HG02973 (cell line): ENCODE results near the gene JOSD2.

Experiments used
- ATAC-seq: cut with Tn5 transposase; IDR thresholded peaks from one replicate; pipeline ENCODE4 v1.9.1; 2021; ENCODE audit warnings: moderate library complexity; ENCODE audit not compliant: unreplicated experiment

JOSD2 gene

DNA sequence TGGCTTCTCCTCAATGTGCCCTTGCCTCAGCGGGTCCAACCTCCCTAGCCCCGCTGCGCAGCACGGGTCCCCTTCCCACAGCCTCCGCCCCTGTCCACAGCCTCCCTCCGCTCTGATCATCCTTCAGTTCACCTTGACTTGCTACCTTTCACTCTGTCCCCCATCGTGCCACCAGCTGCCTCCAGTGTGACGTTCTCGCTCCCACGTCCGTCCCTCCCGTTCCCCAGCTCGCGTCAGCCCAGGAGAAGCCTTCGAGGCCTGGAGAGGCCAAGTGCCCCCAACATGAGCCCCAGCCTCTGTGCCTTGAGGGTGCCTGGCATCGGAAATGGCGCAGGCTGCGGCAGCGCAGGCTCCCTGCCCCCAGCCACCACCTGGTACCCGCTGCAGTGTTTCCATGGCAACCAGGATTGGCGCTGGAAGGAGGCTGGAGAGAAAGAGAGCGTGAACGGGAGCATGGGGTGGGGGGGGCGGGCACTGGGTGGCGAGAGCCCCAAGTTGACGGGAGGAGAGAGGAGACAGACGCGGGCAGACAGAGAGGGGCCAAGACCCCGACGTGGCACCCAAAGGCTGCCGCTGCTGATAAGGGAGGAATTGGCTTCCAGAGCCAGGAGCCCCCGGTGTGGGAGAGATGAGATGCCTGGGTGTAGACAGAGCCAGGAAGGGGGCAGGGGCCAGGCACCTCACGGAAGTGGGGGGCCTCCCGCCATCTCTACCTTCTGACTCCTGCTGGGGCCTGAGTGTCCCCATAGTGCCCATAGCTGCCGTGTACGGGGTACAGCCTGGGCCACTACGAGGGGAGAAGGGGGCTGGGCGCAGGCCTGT is 3.6 kb upstream of the JOSD2 start:
- ATAC-seq, result no peak

DNA sequence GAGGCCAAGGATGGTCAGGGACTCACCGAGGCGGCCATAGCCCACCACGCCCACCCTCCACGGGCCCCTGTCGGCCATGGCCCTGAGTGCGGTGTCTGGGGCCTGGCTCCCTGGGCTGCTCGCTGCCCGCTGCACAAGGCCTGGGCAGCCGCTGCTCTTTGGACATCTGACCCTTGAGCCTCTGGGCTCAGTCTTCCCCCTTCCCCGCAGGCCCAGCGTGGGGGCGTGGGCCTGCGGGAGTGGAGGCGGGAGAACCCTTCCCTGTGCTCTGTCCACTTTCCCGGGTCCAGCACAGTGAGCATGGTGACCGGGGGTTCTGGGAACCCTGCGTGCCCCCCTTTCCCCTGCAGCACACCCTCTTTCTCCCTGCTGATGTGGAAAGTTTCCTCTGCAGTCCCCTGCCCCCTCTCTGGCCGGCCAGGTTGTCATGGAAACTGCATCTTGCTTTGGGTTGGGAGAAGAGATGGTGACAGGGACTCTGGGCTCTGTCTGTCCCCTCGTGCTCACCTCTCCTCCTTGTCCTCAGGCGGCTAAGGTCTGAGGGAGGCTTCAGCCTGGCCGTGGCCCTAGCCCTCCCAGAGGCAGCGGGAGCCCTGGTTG is 2.9 kb upstream of the JOSD2 start, which contains the start of gene ASPDH:
Gene ASPDH (minus strand): TSS at position 168 of the 600 bp plus-strand sequence. CDS start 90 bp downstream, at position 78.
- no peak for ATAC-seq

DNA sequence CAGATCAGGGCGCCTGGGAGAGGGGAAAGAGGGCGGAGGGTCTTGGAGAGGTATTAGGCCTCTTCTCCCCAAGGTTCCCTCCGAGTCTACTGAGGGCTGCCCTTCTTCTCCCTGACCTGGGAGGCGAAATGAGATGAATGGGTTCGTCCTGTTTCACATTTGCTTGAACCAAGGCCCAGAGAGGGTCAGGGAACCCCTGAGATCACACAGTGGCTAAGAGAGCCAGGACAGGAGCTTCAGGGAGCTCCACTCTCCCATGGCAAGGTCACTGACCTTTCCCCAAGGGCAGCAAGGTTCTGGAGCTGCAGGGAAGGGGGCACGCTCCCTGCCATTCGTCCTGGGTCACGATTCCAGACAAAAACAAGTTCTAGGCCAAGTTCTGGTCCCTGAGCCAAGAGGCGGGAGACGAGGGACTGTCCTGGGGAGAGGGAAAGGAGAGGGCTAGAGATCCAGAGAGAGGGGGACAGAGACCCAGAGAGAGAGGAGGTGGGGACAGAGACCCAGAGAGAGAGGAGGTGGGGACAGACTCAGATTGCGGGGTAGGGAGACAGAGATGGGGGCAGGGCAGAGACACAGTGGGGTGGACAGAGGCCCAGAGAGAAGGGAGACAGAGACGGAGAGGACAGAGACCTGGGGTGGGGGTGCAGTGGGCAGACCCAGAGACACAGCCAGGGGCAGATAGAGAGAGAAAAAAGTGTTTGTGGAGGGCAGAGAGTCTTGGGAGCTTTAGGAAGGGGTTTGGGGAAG is 2.2 kb upstream of the JOSD2 start:
- ATAC-seq, result no peak

DNA sequence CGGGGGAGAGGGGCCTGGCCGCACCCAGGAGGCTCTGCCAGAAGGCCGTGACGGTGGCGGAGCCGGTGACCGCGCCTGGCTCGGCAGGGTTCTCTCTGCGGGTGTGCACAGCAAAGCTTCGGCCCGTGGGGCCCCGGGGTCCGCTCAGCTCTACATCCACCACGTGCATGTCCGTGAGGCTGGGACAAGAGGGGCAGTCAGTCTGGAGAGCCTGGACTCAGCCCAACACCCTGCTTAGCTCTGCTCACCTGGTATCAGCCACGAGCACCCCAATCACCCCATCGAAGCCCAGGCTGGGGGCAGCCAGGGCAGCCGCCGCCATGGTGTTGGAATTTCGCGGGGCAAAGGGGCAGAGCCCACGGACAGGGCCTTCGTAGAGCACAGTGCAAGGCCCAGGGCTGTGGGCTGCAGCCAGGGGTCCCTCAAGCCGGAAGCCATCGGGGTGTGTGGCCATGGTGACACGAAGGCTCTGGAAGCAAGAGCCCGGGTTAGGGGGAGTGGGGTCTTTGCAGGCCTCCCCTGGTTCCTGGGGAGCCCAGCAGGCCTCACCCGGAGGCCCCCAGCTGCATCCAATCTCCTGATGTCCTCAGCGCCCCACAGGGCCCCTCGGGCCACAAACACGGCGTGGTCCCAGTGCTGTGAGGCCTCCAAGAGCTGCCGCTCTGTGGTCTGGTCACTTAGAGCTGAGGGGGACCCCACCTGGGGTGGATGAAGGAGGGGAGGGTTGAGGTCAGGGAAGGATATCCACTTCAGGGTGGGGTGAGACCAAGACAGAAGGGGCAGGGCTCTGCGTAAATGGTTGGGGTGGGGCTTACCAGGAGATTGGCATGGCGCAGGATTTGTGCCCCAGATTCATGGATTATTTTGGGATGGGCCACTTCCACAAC is 1.4 kb upstream of the JOSD2 start:
- ATAC-seq, result no peak

DNA sequence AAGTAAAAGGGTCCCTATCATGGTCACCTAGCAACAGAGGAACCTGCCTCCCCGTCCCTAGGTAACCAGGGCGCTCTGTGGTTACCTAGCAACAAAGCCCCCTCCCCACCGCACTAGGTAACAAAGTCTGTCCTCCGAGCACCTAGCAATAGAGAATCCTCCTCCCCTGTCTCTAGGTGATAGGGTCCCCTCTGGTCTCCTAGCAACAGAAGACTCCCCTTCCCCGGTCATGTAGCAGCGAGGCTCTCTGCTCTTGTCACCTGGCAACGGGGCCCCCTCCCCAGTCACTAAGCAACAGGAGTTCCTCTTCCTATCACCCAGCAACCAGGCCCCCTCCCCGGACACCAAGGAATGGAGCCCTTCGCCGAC is 307 bp downstream of the JOSD2 start:
- ATAC-seq, result no peak

DNA sequence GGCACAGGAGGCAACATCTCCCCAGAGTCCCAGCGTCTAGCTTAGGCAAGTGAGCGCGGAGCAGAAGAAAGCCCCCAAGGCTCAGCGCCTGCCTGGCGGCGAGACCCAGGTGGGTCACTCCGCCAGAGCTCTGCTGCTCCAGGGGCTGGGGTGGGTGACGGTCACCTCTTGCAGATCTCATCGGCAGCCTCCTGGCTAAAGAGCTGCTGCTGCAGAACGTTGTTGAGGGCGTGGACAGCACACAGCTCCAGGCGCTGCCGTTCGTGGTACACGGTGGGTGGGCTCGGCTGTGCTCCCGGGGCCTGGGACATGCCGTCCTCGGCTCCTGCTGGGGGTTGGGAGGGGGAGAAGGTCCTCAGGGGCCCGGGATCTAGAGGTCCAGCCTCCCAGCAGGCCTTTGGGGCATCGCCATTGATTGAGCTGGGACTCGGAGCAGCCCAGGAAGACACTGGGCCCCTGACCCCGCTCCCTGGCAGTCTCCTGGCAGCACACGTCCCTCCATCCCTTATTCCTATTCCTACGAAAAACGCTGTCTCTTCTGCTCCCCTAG is 795 bp downstream of the JOSD2 start:
- no peak for ATAC-seq

DNA sequence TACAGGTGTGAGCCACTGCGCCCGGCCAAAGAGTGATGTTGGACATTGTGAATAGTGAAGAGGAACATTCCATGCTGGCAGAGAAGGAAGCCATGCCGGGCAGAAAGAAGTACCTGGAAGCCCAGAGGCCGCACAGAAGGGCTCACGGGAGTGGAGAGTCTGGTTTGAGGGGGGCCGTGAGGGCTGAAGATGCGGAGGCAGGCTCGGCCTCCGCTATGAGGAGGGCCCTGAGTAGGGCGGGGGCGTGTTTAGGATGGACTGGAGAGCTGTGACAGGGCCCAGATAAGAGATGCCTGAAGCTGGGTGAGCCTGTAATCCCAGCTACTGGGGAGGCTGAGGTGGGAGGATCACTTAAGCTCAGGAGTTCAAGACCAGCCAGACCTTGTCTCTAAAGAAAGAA is 1.6 kb downstream of the JOSD2 start:
- no peak for ATAC-seq

DNA sequence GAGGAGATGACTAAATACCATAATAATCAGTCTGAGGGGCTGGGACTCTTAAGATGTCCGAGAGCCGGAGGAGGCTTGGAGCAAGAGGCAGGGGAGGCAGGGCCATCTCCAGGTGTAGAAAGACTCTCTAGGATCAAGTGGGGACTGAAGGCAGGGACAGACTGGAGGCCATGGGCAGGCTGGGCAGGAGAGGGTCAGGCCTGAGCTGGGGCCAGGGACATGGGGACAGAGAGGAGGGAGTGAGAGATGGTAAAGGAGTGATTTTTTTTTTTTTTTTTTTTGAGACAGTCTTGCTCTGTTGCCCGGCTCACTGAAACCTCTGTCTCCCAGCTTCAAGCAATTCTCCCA is 2.2 kb downstream of the JOSD2 start:
- ATAC-seq, result no peak

DNA sequence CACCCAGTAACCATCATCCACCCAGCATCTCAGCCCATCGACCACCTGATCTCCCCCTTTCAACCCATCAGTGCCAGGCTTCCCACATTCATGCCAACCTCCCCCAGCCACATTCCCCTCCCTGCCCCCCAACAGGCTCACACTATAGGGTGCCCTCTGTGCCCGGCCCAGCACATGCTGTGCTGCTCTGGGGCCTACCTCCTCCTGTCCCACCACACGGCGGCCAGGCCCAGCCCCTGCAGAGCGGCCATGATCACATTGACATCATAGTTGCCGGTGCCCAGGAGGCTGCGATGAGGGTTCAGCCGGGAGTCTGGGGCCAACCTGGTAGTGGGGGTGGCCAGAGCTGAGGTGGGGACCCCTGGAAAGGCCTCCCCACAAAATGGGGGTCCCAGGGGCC is 3.6 kb downstream of the JOSD2 start:
- ATAC-seq, result no peak

DNA sequence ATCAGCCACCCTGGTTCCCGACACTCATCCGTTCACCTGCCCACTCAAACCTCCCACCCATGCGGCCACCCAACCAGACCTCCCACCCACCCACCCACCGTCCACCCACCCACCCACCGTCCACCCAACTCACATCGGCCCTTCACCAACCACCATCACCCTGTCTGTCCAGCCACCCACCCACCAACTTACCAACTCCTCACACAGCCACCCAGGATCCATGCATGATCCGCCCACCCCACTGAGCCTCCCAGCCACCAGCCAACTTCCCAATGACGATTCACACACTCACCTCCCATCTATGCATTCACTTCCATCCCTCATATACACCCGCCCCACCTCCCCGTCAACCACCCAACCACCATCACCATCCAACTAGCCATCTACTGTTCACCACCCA is 4.3 kb downstream of the JOSD2 start:
- ATAC-seq, result no peak

DNA sequence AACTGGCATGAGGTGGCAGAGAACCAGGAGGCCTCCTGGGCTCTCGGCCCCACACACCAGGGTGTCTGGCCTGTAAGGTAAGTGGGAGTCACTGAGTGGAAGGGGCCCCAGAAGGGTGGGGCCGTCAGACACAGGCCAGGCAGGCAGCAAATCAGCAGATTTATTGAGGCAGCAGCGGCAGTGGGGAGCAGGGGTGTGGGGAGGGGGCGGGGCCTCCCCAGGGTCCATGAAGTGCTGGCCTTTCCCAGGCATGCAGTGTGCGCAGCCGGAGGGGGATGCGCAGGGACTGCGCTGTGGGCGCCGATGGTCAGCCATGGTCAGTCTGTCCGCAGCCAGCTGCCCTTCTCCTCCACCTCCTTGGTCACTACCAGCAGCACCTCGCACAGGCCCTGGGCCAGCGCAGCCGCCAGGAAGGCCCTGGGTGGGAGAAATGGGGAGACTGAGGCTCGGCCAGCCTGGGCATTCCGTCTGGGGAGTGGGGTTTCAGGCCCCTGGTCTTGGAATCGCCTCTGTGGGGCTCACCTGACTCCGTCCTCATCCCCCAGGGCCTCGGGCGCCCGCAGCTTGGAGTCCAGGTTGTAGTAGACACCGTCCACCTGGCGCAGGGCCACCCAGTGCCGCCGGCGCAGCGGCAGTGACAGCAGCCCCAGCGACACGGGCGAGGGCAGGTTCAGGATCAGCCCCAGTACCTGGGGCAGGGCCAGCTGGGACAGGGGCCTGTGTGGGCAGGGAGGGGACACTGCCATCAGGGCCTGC is 5.0 kb downstream of the JOSD2 start:
- no peak for ATAC-seq

DNA sequence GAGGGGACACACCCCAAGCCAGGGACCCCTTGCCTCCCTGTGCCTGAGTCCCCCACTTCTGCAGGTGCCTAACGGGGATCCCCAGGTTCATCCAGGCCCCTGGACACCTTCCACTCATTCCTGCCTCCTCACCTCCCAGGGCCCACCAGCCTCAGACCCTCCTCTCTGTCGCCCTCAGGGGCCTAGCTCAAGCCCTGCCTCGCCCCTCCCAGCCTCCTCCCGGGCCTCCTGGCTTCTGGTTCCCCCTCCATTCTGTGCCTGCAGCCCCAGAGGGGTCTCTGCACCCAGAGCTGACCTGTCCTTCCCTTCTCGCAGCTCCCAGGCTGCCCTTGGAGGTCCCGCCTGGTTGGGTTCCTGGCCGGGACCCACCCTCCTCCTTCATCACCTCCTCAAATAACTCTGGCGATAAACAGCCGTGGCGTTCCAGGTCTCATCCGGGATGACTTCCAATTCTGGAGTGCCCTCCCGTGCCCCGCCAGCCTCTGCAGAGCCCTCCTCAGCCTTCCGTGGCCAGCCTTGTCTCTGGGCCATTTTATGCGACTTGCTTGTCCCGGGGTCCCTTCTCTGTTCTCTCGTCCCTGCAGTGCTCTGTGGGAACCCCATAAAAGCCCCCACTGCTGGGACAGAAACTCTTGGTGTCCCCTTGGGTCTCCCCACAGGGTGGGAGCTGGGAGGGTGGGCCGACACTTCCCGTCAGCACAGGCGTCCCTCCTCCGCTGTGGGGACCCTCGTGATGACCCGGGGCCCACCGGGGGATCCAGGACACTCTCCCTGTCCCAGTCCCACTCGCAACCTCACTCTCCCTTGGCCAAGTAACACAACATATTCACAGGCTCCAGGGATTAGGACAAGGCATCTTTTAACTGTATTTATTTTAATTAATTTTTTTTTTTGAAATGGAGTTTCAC is 9.2 kb downstream of the JOSD2 start:
- ATAC-seq, result no peak

DNA sequence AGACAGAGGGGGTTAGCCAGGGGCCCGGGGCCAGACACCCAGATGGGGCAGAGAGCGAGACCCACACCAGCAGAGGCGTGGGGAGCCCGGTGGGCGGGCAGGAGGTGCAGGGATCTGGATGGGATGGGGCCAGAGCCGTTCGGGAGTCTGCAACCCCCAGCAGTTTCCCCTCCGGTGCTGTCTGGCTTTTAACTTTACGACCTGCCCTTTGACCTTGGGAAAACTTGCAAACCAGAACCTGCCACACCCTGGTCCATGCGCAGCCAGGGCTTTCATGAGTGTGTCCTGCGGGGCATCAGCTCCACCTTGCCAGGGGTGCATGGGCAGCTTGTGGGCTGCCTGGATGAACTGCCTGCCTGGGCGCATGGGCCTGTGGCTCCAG is 9.8 kb downstream of the JOSD2 start:
- ATAC-seq, result no peak

DNA sequence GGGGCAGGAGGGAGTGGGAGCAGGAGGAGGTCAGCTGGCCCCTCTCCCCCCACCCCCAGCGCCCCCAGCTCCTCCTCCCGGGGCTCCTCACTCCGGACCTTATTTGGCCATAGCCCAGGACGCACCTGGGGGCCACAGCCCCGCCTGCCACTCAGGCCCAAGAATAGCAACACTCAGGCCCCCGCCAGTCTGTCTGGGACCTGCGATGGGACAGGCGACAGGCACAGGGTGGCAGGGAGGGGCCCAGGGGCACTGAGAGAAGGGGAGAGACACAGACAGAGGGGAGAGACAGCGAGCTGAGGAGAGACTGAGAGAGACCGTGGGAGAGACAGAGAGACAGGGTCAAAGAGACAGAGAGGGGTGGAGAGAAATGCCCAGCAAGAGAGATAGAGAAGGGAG is 10.2 kb downstream of the JOSD2 start:
- ATAC-seq, result no peak

DNA sequence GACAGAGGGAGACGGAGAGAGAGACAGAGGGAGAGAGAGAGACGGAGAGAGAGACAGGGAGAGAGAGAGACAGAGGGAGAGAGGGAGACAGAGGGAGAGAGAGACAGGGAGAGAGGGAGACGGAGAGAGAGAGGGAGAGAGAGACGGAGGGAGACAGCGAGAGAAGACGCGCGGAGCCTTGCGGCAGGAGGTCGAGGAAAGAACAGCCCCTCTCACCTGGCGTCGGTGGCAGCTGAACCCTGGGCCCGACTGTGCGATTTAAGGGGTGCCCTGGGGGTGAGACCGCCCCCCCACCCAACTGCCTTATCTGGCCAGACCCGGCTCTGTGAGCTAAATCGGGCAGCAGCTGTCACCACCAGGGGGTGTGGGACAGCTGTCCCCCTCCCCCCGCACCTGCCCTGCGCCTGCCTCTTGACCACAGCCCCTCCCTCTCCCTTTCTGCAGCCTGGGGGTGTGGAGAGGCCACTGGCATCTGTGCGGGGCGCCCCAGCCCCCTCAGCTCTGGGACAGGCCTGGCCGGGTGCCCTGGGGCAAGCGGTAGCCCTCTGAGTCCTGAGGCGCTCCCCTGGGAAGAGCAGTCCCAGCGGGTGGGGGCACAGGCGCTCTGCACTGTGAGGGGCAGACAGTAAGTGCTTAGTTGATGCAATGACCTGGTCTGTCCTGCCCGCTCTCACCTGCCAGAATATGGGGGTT is 10.8 kb downstream of the JOSD2 start:
- ATAC-seq, result no peak

DNA sequence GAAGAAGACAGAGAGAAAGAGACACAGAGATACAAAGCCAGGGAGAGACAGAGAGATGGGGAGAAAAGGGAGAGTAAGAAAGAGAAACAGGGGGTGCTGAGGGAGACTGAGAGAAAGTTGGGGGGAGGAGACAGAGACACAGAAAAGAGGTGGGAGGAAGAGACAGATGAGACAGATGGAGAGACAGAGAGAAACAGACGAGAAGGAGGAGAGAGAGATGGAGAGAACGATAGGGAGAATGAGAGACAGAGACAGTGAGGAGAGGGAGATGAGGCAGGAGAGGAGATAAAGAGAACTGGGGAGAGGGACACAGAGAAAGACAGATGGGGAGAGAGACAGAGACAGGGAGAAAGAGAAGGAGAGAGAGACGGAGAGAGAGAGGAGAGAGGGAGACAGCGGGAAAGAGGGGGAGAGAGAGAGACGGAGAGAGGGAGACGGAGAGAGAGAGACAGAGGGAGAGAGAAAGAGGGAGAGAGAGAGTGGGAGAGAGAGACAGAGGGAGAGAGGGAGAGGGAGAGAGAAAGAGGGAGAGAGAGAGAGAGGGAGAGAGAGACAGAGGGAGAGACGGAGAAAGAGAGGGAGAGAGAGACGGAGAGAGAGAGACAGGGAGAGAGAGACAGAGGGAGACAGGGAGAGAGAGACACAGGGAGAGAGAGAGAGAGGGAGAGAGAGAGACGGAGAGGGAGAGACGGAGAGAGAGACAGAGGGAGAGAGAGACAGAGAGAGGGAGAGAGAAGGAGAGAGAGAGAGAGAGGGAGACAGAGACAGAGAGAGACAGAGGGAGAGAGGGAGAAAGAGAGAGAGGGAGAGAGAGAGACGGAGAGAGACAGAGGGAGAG is 12.6 kb downstream of the JOSD2 start:
- ATAC-seq, result no peak

DNA sequence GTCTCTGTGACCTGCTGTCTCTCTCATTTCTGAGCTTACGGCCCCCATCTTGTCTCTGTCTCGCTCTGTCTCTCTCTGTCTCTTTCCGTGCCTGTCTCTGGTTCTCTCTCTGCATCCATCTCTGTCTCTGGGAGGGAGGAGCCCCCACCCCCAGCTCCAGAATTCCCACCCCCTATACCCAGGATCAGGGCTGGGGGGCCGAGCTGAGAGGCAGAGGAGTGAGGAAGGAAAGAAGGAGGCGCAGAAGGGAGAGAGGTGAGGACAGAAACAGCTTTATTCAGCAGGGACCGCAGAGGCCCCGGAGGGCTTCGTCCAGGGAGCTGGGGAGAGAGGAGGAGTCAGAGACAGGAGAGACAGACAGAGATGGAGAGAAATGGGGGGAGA is 14.0 kb downstream of the JOSD2 start:
- no peak for ATAC-seq
